GM12878 (cell line): Measurements from ENCODE around the gene KIAA0930. TPM values are rescaled to one million over a fixed set of nuclear protein-coding genes. Genes with fewer than 3 reads are reported as not detected.

Experiments used
- ATF3 ChIP-seq: IDR thresholded peaks from 2 replicates; pipeline ENCODE4 v1.6.1; 2011; ENCODE audit warnings: low read depth, mild to moderate bottlenecking, low read length, moderate library complexity, borderline replicate concordance; ENCODE audit errors: extremely low read depth
- CREM ChIP-seq: IDR thresholded peaks from 2 replicates; pipeline ENCODE4 v1.6.1; 2014; ENCODE audit warnings: antibody characterized with exemption, low read depth
- DPF2 ChIP-seq: fragments of 450-650 bp; IDR thresholded peaks from 2 replicates; pipeline ENCODE4 v1.6.1; 2017; ENCODE audit warnings: mild to moderate bottlenecking
- E4F1 ChIP-seq: fragments of 450-650 bp; IDR thresholded peaks from 2 replicates; pipeline ENCODE4 v1.6.1; 2018; ENCODE audit warnings: borderline replicate concordance, mild to moderate bottlenecking; ENCODE audit not compliant: partially characterized antibody
- EP300 ChIP-seq, 2 experiments: fragments of 150-350 bp in 1 of 2; IDR thresholded peaks; 2 replicates each; pipeline ENCODE4 v1.6.1; 2011 to 2012; ENCODE audit warnings: low read depth in 2 of 2, low read length in 2 of 2, borderline replicate concordance in 1 of 2, improper control_type of control experiment in 1 of 2, inconsistent platforms in 1 of 2; ENCODE audit not compliant: control insufficient read depth in 1 of 2
- GATAD2B ChIP-seq: fragments of 450-650 bp; conservative IDR thresholded peaks from 2 replicates; pipeline ENCODE4 v1.6.1; 2017; ENCODE audit warnings: low read depth, mild to moderate bottlenecking, moderate library complexity
- IRF5 ChIP-seq: fragments of 450-650 bp; IDR thresholded peaks from 2 replicates; pipeline ENCODE4 v1.6.1; 2017; ENCODE audit warnings: borderline replicate concordance
- KDM1A ChIP-seq: fragments of 200-600 bp; sonication (generic); IDR thresholded peaks from 2 replicates; pipeline ENCODE4 v1.6.1; 2016; ENCODE audit warnings: borderline replicate concordance
- MAX ChIP-seq: IDR thresholded peaks from 2 replicates; pipeline ENCODE4 v1.6.1; 2012; ENCODE audit warnings: low read depth, low read length, improper control_type of control experiment
- MYC ChIP-seq: IDR thresholded peaks from 2 replicates; pipeline ENCODE4 v1.6.1; 2011; ENCODE audit warnings: mild to moderate bottlenecking, low read length, moderate library complexity, inconsistent platforms; ENCODE audit not compliant: insufficient read depth, insufficient replicate concordance, insufficient read length, severe bottlenecking
- NBN ChIP-seq: fragments of 450-650 bp; IDR thresholded peaks from 2 replicates; pipeline ENCODE4 v1.6.1; 2016
- NFIC ChIP-seq: IDR thresholded peaks from 2 replicates; pipeline ENCODE4 v1.6.1; 2012; ENCODE audit warnings: low read depth, mild to moderate bottlenecking, inconsistent platforms, low read length, moderate library complexity
- NR2F1 ChIP-seq: fragments of 450-650 bp; conservative IDR thresholded peaks from 2 replicates; pipeline ENCODE4 v1.6.1; 2017; ENCODE audit warnings: mild to moderate bottlenecking
- SKIL ChIP-seq: fragments of 450-650 bp; IDR thresholded peaks from 2 replicates; pipeline ENCODE4 v1.6.1; 2017; ENCODE audit warnings: mild to moderate bottlenecking, low read depth, inconsistent platforms; ENCODE audit not compliant: poor library complexity, severe bottlenecking
- ZBTB33 ChIP-seq: fragments of 450-650 bp; IDR thresholded peaks from 2 replicates; pipeline ENCODE4 v1.6.1; 2017; ENCODE audit warnings: mild to moderate bottlenecking
- polyA plus RNA-seq, 11 experiments: library from polyadenylated mRNA; depleted of rRNA in 4 of 11; unstranded in 6 of 11; stranded (reverse) in 5 of 11; fragments of >200 nt; fragmentation: Nextera tagmentation in 4 of 11; fragmentation: Illumina TruSeq in 1 of 11; extraction: Ambion mirVana in 4 of 11; extraction: Trizol in 1 of 11; gene quantifications; 1 replicate in 1 of 11; 2 replicates in 10 of 11; pipeline versions ENCODE4 v1.2.1 to v1.2.3, GENCODE V29; 2011 to 2016; ENCODE audit warnings: inconsistent platforms in 2 of 11, missing spikeins in 2 of 11, low read depth in 1 of 11
- total RNA-seq, 4 experiments: library from RNA; depleted of rRNA in 3 of 4; stranded (reverse); fragments of >200 nt in 3 of 4; fragmentation: Illumina TruSeq in 1 of 4; extraction: Trizol in 1 of 4; gene quantifications; 2 replicates each; pipeline versions ENCODE4 v1.2.1 to v1.2.3, GENCODE V29; 2013 to 2021

KIAA0930 gene
- total and polyA plus RNA-seq, 10 of the 15 experiments (the other 5 are each of a cell fraction or from before 2014, with no cell fraction given) = 3.6 to 125 (median 46.3) TPM

GRCh38 chr22:45235101-45235777, 5.5 kb downstream of the KIAA0930 start (continued):
- TF ChIP-seq IRF5 (no peak), DPF2 (peak; percentile 84), SKIL (no peak), MYC (no peak), CREM (peak; percentile 83), ATF3 (no peak), E4F1 (peak; percentile 57), EP300 (IDR thresholded peaks at IDR 0.05; ENCODE audit: borderline replicate concordance in 1 of 2, control insufficient read depth in 1 of 2, low read depth in 2 of 2, low read length in 2 of 2) (peak; percentile 5 to 61; a peak in 2 of 4 replicates), NFIC (peak; percentile 81; the same call in 1 of the 2 replicates), KDM1A (no peak), GATAD2B (peak; percentile 80), NBN (peak; percentile 76; the same call in 1 of the 2 replicates), MAX (peak; percentile 80), NR2F1 (peak; percentile 56), ZBTB33 (no peak)
